HEK293 (cell line): ENCODE measurements around the gene BAG5.
"Not testable (repeated sequence)": the region's sequence is repeated elsewhere in the genome, so short reads cannot be mapped to it uniquely, and the experiment has no call there.

Experiments used
- CTCF ChIA-PET: fragments of 350-600 bp; formaldehyde crosslinking; extraction: SDS; loops from one replicate; lab custom pipeline; 2021; ENCODE audit warnings: antibody characterized with exemption; lab: Yijun Ruan, JAX
- POLR2A ChIA-PET: fragments of 300-600 bp; formaldehyde crosslinking; extraction: SDS; loops from one replicate; lab custom pipeline; 2020; ENCODE audit warnings: antibody characterized with exemption, inconsistent platforms; lab: Yijun Ruan, JAX
- H3K27ac ChIP-seq: fragments of 200-500 bp; sonication (Bioruptor generic); 2 replicates; pipeline ENCODE4 v1.5.1; 2014; ENCODE audit warnings: low read depth, low read length, control low read depth, inconsistent platforms; ENCODE audit errors: extremely low read depth
- H3K36me3 ChIP-seq, 2 experiments: fragments of 200-500 bp in 1 of 2; sonication (Bioruptor generic) in 1 of 2; 1 replicate in 1 of 2; 2 replicates in 1 of 2; pipeline ENCODE4 v1.5.1; 2014 to 2017; ENCODE audit warnings: inconsistent platforms in 2 of 2, low read length in 2 of 2; ENCODE audit not compliant: control insufficient read depth in 2 of 2, insufficient read depth in 1 of 2
- H3K4me1 ChIP-seq: fragments of 200-500 bp; sonication (Bioruptor generic); 2 replicates; pipeline ENCODE4 v1.5.1; 2014; ENCODE audit warnings: mild to moderate bottlenecking, low read length, inconsistent platforms; ENCODE audit not compliant: control insufficient read depth, insufficient read depth
- H3K4me3 ChIP-seq: 2 replicates; pipeline ENCODE4 v1.5.1; 2011; ENCODE audit warnings: low read depth, mild to moderate bottlenecking, control low read depth, low read length, moderate library complexity
- H3K9me3 ChIP-seq: fragments of 200-500 bp; sonication (Bioruptor generic); 2 replicates; pipeline ENCODE4 v1.5.1; 2014; ENCODE audit warnings: low read depth, low read length, inconsistent platforms; ENCODE audit not compliant: control insufficient read depth, insufficient read depth
- HOXC10 ChIP-seq: sonication (generic); formaldehyde crosslinking; IDR thresholded peaks from 2 replicates; pipeline ENCODE4 v1.8.1; 2023; ENCODE audit warnings: mild to moderate bottlenecking, missing genetic modification reagents
- MEIS1 ChIP-seq: sonication (generic); formaldehyde crosslinking; IDR thresholded peaks from 2 replicates; pipeline ENCODE4 v1.8.1; 2022; ENCODE audit warnings: missing genetic modification reagents, mild to moderate bottlenecking, borderline replicate concordance
- OVOL3 ChIP-seq: fragments of 450-650 bp; formaldehyde crosslinking; IDR thresholded peaks from 2 replicates; pipeline ENCODE4 v1.5.1; 2016; ENCODE audit warnings: missing biosample characterization, missing genetic modification characterization
- TCF7L2 ChIP-seq: IDR thresholded peaks from 2 replicates; pipeline ENCODE4 v1.6.1; 2011; ENCODE audit warnings: low read depth, mild to moderate bottlenecking, inconsistent platforms, low read length, moderate library complexity, borderline replicate concordance
- TSHZ1 ChIP-seq: fragments of 450-650 bp; formaldehyde crosslinking; IDR thresholded peaks from 2 replicates; pipeline ENCODE4 v1.5.1; 2016; ENCODE audit warnings: missing biosample characterization, missing genetic modification characterization, borderline replicate concordance
- ZFHX2 ChIP-seq: fragments of 450-650 bp; formaldehyde crosslinking; conservative IDR thresholded peaks from 2 replicates; pipeline ENCODE4 v1.5.1; 2016; ENCODE audit warnings: missing biosample characterization, missing genetic modification characterization
- ZNF302 ChIP-seq: fragments of 450-650 bp; formaldehyde crosslinking; IDR thresholded peaks from 2 replicates; pipeline ENCODE4 v1.5.1; 2016; ENCODE audit warnings: missing biosample characterization, missing genetic modification characterization, low read depth
- ZNF37A ChIP-seq: fragments of 450-650 bp; IDR thresholded peaks from 2 replicates; pipeline ENCODE4 v1.5.1; 2018; ENCODE audit warnings: missing biosample characterization, missing genetic modification characterization
- ZSCAN5A ChIP-seq: fragments of 450-650 bp; formaldehyde crosslinking; IDR thresholded peaks from 2 replicates; pipeline ENCODE4 v1.5.1; 2016; ENCODE audit warnings: missing biosample characterization, missing genetic modification characterization
- TF ChIP-seq, protein P1 (sequence below): fragments of 450-650 bp; formaldehyde crosslinking; IDR thresholded peaks from 2 replicates; pipeline ENCODE4 v1.5.1; 2017; ENCODE audit warnings: missing biosample characterization, missing genetic modification characterization
- TF ChIP-seq, protein P2 (sequence below): fragments of 450-650 bp; formaldehyde crosslinking; IDR thresholded peaks from 2 replicates; pipeline ENCODE4; 2016; ENCODE audit warnings: missing biosample characterization, missing genetic modification characterization
- TF ChIP-seq, protein P3 (sequence below): fragments of 450-650 bp; formaldehyde crosslinking; IDR thresholded peaks from 2 replicates; pipeline ENCODE4 v1.5.1; 2016; ENCODE audit warnings: missing biosample characterization, missing genetic modification characterization

The BAG5 gene

DNA sequence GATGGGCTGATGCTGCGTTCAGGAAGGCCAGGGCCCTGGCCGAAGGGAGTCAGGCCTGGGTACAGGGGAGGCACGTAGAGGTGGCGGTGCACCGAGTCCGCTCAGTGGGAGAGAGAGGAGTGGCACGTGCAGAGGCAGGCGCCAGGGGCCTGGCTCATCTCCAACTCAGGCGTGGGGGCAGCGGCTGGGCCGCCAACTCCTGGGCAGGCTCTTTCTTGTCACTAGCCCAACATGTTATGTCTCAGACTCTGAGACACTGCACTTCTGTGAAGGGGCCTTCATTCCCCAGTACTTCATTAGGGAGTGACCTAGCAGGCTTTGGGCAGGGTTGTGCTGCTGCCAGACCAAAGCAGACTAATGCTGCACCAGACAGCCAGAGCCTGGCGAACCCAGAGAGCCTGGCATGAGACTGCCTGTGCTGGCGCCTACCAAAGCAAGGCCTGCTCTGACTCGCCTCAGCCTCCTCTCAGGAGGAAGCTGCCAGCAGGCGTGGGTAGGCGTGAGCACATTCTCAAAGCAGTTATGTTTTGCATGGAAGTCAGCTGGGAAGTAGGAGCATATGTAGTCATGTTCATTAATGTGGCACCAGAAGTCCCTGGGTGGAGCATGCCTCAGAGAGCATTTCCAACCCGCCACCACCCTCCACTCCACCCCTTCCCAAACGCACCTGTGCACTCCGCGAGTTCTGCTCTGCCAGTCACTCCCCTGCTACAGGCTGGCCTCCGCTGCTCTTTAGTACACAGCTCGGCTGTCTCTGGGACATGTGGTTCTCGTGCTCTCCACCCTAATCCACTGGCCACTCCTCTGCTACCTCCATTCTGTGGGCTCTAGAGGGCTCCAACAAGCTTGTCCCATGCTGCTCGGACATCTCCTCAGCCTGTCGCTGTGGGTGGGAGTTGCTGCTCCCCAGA lies 49.5 kb downstream of the BAG5 start (continued):
- no peak for TF ChIP-seq TSHZ1 (tag by site-specific recombination)
- TF ChIP-seq MEIS1 (CRISPR knock-in tag), result no peak
- TF ChIP-seq ZSCAN5A (tag by site-specific recombination), result no peak
- no peak for TF ChIP-seq HOXC10 (CRISPR knock-in tag)
- TF ChIP-seq TCF7L2, result no peak
- TF ChIP-seq, protein P1, sequence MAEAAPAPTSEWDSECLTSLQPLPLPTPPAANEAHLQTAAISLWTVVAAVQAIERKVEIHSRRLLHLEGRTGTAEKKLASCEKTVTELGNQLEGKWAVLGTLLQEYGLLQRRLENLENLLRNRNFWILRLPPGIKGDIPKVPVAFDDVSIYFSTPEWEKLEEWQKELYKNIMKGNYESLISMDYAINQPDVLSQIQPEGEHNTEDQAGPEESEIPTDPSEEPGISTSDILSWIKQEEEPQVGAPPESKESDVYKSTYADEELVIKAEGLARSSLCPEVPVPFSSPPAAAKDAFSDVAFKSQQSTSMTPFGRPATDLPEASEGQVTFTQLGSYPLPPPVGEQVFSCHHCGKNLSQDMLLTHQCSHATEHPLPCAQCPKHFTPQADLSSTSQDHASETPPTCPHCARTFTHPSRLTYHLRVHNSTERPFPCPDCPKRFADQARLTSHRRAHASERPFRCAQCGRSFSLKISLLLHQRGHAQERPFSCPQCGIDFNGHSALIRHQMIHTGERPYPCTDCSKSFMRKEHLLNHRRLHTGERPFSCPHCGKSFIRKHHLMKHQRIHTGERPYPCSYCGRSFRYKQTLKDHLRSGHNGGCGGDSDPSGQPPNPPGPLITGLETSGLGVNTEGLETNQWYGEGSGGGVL (tag by site-specific recombination), result no peak
- TF ChIP-seq OVOL3, result no peak
- TF ChIP-seq, protein P2, sequence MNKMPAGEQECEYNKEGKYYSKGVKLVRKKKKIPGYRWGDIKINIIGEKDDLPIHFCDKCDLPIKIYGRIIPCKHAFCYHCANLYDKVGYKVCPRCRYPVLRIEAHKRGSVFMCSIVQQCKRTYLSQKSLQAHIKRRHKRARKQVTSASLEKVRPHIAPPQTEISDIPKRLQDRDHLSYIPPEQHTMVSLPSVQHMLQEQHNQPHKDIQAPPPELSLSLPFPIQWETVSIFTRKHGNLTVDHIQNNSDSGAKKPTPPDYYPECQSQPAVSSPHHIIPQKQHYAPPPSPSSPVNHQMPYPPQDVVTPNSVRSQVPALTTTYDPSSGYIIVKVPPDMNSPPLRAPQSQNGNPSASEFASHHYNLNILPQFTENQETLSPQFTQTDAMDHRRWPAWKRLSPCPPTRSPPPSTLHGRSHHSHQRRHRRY (tag by site-specific recombination), result no peak
- TF ChIP-seq ZNF302 (tag by site-specific recombination), result no peak
- peak; percentile 80 for TF ChIP-seq ZFHX2
- no peak for TF ChIP-seq ZNF37A
- TF ChIP-seq, protein P3, sequence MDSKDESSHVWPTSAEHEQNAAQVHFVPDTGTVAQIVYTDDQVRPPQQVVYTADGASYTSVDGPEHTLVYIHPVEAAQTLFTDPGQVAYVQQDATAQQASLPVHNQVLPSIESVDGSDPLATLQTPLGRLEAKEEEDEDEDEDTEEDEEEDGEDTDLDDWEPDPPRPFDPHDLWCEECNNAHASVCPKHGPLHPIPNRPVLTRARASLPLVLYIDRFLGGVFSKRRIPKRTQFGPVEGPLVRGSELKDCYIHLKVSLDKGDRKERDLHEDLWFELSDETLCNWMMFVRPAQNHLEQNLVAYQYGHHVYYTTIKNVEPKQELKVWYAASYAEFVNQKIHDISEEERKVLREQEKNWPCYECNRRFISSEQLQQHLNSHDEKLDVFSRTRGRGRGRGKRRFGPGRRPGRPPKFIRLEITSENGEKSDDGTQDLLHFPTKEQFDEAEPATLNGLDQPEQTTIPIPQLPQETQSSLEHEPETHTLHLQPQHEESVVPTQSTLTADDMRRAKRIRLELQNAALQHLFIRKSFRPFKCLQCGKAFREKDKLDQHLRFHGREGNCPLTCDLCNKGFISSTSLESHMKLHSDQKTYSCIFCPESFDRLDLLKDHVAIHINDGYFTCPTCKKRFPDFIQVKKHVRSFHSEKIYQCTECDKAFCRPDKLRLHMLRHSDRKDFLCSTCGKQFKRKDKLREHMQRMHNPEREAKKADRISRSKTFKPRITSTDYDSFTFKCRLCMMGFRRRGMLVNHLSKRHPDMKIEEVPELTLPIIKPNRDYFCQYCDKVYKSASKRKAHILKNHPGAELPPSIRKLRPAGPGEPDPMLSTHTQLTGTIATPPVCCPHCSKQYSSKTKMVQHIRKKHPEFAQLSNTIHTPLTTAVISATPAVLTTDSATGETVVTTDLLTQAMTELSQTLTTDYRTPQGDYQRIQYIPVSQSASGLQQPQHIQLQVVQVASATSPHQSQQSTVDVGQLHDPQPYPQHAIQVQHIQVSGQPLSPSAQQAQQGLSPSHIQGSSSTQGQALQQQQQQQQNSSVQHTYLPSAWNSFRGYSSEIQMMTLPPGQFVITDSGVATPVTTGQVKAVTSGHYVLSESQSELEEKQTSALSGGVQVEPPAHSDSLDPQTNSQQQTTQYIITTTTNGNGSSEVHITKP (tag by site-specific recombination), result 0 out of 2 replicates have a peak, but pooled peaks have one; percentile 29

DNA sequence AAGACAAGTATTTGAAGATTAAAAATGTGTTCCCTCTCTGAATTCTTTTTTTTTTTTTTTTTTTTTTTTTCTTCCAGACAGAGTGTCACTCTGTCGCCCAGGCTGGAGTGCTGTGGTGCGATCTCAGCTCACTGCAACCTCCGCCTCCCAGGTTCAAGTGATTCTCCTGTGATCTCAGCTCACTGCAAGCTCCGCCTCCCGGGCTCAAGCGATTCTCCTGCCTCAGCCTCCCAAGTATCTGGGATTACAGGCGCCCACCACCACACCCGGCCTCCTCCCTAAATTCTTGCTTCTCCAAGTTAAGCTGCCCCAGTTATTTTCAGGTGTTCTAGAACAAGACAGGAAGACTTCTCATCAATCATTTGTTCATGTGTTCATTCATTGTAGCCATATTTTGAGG lies 50.3 kb downstream of the BAG5 start:
- CTCF ChIA-PET, result interaction anchor here (1.6 kb wide), 1 partner anchor 33 kb away, joined by 5 read pairs; no protein-coding TSS in a partner anchor

More for the DNA sequence above, 50.3 kb downstream of the BAG5 start:
- POLR2A ChIA-PET, H3K9me3 ChIP-seq, H3K4me3 ChIP-seq, H3K4me1 ChIP-seq: not testable (repeated sequence)
- Histone ChIP-seq H3K36me3 (peaks cover 3 to 38% of the 10 kb centered on the region in 2 experiments; a peak in 2 of 3 replicates), H3K27ac (peak overlapping the region; percentile 62)
